Smooth muscle cell (in vitro differentiated cells): ENCODE measurements around the gene SCAF4. TPM values are rescaled to one million over a fixed set of nuclear protein-coding genes. Genes with fewer than 3 reads are reported as not detected.

Source experiments
- DNase-seq: peaks from one replicate; lab custom pipeline; 2025; ENCODE audit not compliant: unreplicated experiment; lab: John Stamatoyannopoulos, UW
- H2AFZ ChIP-seq: fragments of 200-600 bp; sonication (generic); 2 replicates; pipeline ENCODE4 v1.6.0; 2016; ENCODE audit warnings: antibody characterized with exemption, low read depth, mild to moderate bottlenecking
- H3F3A ChIP-seq: fragments of 200-600 bp; sonication (generic); 2 replicates; pipeline ENCODE4 v1.6.0; 2017; ENCODE audit warnings: antibody characterized with exemption, low read depth
- H3K27ac ChIP-seq: fragments of 200-600 bp; sonication (generic); 2 replicates; pipeline ENCODE4 v1.5.1; 2016; ENCODE audit warnings: low read depth, mild to moderate bottlenecking
- H3K27me3 ChIP-seq: fragments of 200-600 bp; sonication (generic); 2 replicates; pipeline ENCODE4 v1.6.1; 2016; ENCODE audit warnings: low read depth, mild to moderate bottlenecking
- H3K36me3 ChIP-seq: fragments of 200-600 bp; sonication (generic); 2 replicates; pipeline ENCODE4 v1.5.1; 2016; ENCODE audit warnings: low read depth
- H3K4me1 ChIP-seq: fragments of 200-600 bp; sonication (generic); 2 replicates; pipeline ENCODE4 v1.5.1; 2016; ENCODE audit warnings: low read depth
- H3K4me2 ChIP-seq: fragments of 200-600 bp; sonication (generic); 2 replicates; pipeline ENCODE4 v1.6.0; 2016; ENCODE audit warnings: mild to moderate bottlenecking
- H3K4me3 ChIP-seq: fragments of 200-600 bp; sonication (generic); 2 replicates; pipeline ENCODE4 v1.5.1; 2016; ENCODE audit warnings: mild to moderate bottlenecking
- H3K79me2 ChIP-seq: fragments of 200-600 bp; sonication (generic); 2 replicates; pipeline ENCODE4 v1.6.0; 2016; ENCODE audit warnings: low read depth, mild to moderate bottlenecking
- H3K9ac ChIP-seq: fragments of 200-600 bp; sonication (generic); 2 replicates; pipeline ENCODE4 v1.6.0; 2016; ENCODE audit warnings: low read depth
- H3K9me3 ChIP-seq: fragments of 200-600 bp; sonication (generic); replicated peaks from 2 replicates; pipeline ENCODE4 v1.5.1; 2016; ENCODE audit warnings: low read depth
- H4K20me1 ChIP-seq: fragments of 200-600 bp; sonication (generic); 2 replicates; pipeline ENCODE4 v1.6.0; 2016; ENCODE audit warnings: low read depth
- CTCF ChIP-seq: fragments of 200-600 bp; sonication (generic); IDR thresholded peaks from 2 replicates; pipeline ENCODE4 v1.5.1; 2017; ENCODE audit warnings: borderline replicate concordance, mild to moderate bottlenecking, antibody characterized with exemption; ENCODE audit not compliant: insufficient read depth, poor library complexity, severe bottlenecking
- WGBS: methylation state at CpG from one replicate; pipeline ENCODE4 v1.1.7; 2016; ENCODE audit warnings: low lambda C conversion rate; 5-methylcytosine and 5-hydroxymethylcytosine counted together
- polyA plus RNA-seq: library from polyadenylated mRNA; unstranded; fragments of >200 nt; fragmentation: Nextera tagmentation; extraction: Ambion mirVana; gene quantifications from 2 replicates; pipeline ENCODE4 v1.2.1, GENCODE V29; 2016
- total RNA-seq: library from RNA; depleted of rRNA; stranded (reverse); fragments of >200 nt; gene quantifications from 2 replicates; pipeline ENCODE4 v1.2.3, GENCODE V29; 2014

Gene SCAF4
- total and polyA plus RNA-seq, 2 experiments from 2014 or later = 8.7 to 21.8 TPM

DNA sequence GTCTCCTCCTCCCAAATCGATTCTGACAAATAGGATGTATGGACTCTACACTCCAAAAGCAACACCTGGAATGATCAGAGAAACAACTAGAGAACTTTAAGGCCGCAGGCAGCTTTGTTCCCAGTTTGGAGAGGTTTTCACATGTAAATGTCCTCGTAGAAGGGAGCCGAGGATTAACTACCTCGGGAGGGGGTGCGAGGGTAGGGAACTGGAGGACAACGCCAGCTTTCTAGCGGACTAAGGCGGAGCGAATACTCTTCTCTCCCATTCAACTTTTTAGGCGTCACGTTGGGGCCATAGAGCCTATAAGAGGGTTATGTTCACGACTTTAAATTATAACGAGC is 1.2 kb downstream of the SCAF4 start:
- Histone ChIP-seq H3K9me3 (no peaks in the 10 kb centered on the region), H3K27me3 (no peaks in the 10 kb centered on the region), H3K4me3 (peak overlapping the region; percentile 98), H3K4me1 (peaks cover 34% of the 10 kb centered on the region), H3F3A (no peaks in the 10 kb centered on the region), H3K9ac (peak overlapping the region; percentile 96), H3K36me3 (no peaks in the 10 kb centered on the region), H2AFZ (no peak overlapping the region), H3K27ac (peak overlapping the region; percentile 93), H4K20me1 (peaks cover 56% of the 10 kb centered on the region), H3K4me2 (peak overlapping the region; percentile 95), H3K79me2 (peaks cover 59% of the 10 kb centered on the region)
- DNase-seq = no peak
- 0% methylated on average over 14 of the region's 14 CpGs for whole genome bisulfite sequencing
- TF ChIP-seq CTCF = no peak

GRCh38 chr21:31729622-31730343 is 2.1 kb downstream of the SCAF4 start:
- H3K27me3 ChIP-seq = no peaks in the 10 kb centered on the region
- no peak overlapping the region for H3K27ac ChIP-seq
- WGBS = 58% methylated on average over 4 of the region's 4 CpGs
- no peaks in the 10 kb centered on the region for H3F3A ChIP-seq
- H3K36me3 ChIP-seq = no peaks in the 10 kb centered on the region
- no peak overlapping the region for H2AFZ ChIP-seq
- H3K9me3 ChIP-seq = no peaks in the 10 kb centered on the region
- H3K4me3 ChIP-seq = peak overlapping the region; percentile 98
- H3K4me1 ChIP-seq = peaks cover 34% of the 10 kb centered on the region
- H3K79me2 ChIP-seq = peaks cover 68% of the 10 kb centered on the region
- H4K20me1 ChIP-seq = peaks cover 65% of the 10 kb centered on the region
- no peak for TF ChIP-seq CTCF
- H3K9ac ChIP-seq = no peak overlapping the region
- peak overlapping the region; percentile 95 for H3K4me2 ChIP-seq
- no peak for DNase-seq

DNA sequence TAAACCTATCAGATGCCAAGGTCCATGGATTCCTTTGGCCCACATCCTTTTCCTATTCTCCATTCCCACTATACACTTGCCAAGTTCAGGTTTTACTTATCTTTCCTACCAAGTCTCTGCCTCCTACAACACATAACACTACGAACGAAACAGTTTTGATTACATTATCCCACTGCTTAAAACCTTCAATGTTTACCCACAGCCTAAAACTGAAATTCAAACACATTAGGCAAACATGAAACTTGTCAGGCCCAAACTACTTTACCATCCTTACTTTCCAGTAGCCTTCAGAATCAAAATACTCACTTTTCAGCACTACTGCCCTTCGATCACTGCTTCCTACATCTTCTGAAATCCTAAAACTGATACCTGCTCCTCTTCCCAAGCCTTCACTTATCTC is 3.0 kb downstream of the SCAF4 start:
- 60% methylated on average over 3 of the region's 3 CpGs for WGBS
- no peaks in the 10 kb centered on the region for H3K9me3 ChIP-seq
- H3K79me2 ChIP-seq = peaks cover 77% of the 10 kb centered on the region
- H3K9ac ChIP-seq = no peak overlapping the region
- peaks cover 34% of the 10 kb centered on the region for H3K4me1 ChIP-seq
- TF ChIP-seq CTCF = no peak
- H3K27ac ChIP-seq = no peak overlapping the region
- H2AFZ ChIP-seq = no peak overlapping the region
- peak overlapping the region; percentile 95 for H3K4me2 ChIP-seq
- H3F3A ChIP-seq = no peaks in the 10 kb centered on the region
- DNase-seq = no peak
- H3K4me3 ChIP-seq = peak overlapping the region; percentile 98
- peaks cover 73% of the 10 kb centered on the region for H4K20me1 ChIP-seq
- no peaks in the 10 kb centered on the region for H3K27me3 ChIP-seq
- H3K36me3 ChIP-seq = no peaks in the 10 kb centered on the region

DNA sequence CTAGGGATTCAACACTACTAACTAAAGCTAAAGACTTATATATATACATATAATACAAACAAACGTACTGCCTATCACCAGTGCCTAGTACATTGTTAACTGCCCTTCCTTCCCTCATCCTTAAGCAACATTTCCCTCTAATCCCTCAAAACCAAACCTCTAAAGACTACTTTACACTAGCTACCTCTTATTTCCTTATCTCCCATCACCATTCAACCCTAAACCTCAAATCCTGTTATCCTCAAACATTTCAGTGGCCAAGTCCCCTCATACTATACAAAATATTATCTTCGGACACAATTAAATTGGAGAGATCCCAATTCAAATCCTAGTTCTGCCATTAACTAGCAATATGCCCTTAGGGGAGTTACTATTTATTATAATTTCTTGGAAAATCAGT is 3.7 kb downstream of the SCAF4 start:
- H3K4me3 ChIP-seq = no peak overlapping the region
- peaks cover 29% of the 10 kb centered on the region for H3K4me1 ChIP-seq
- no peaks in the 10 kb centered on the region for H3F3A ChIP-seq
- no peak overlapping the region for H3K9ac ChIP-seq
- H2AFZ ChIP-seq = no peak overlapping the region
- no peak for TF ChIP-seq CTCF
- no peak overlapping the region for H3K27ac ChIP-seq
- no peaks in the 10 kb centered on the region for H3K9me3 ChIP-seq
- peak overlapping the region; percentile 95 for H3K4me2 ChIP-seq
- 78% methylated on average over 2 of the region's 2 CpGs for WGBS
- H4K20me1 ChIP-seq = peaks cover 81% of the 10 kb centered on the region
- peaks cover 84% of the 10 kb centered on the region for H3K79me2 ChIP-seq
- H3K27me3 ChIP-seq = no peaks in the 10 kb centered on the region
- no peak for DNase-seq
- no peaks in the 10 kb centered on the region for H3K36me3 ChIP-seq
